Mesendoderm (in vitro differentiated cells): ENCODE measurements around the gene OR5H6.
A peak's percentile ranks its signal among the peaks of the same experiment; 100 is the strongest.

Experiments
- DNase-seq: peaks from one replicate; pipeline ENCODE4 v3.0.0; 2013
- H2AK5ac ChIP-seq: 2 replicates; pipeline ENCODE4 v1.6.1; 2013; ENCODE audit warnings: low read length, inconsistent platforms
- H2BK120ac ChIP-seq: 2 replicates; pipeline ENCODE4 v1.6.1; 2013; ENCODE audit warnings: low read depth, mild to moderate bottlenecking, low read length, moderate library complexity, mixed read lengths
- H2BK15ac ChIP-seq: replicated peaks from 2 replicates; pipeline ENCODE4 v1.6.1; 2013; ENCODE audit warnings: low read depth, mild to moderate bottlenecking, moderate library complexity
- H2BK5ac ChIP-seq: 2 replicates; pipeline ENCODE4 v1.6.1; 2013; ENCODE audit warnings: low read length, inconsistent platforms
- H3K18ac ChIP-seq: 2 replicates; pipeline ENCODE4 v1.6.1; 2013; ENCODE audit warnings: mild to moderate bottlenecking, low read length, mixed read lengths
- H3K23ac ChIP-seq: one replicate; pipeline ENCODE4 v1.6.1; 2013; ENCODE audit warnings: low read length
- H3K27ac ChIP-seq: 2 replicates; pipeline ENCODE4 v1.5.1; 2013; ENCODE audit warnings: low read depth, mild to moderate bottlenecking, inconsistent platforms, low read length, moderate library complexity
- H3K27me3 ChIP-seq: 2 replicates; pipeline ENCODE4 v1.6.1; 2013; ENCODE audit warnings: low read length, control low read depth, mild to moderate bottlenecking, inconsistent platforms; ENCODE audit not compliant: insufficient read depth, poor library complexity
- H3K36me3 ChIP-seq: 2 replicates; pipeline ENCODE4 v1.6.1; 2013; ENCODE audit warnings: low read length, inconsistent platforms; ENCODE audit not compliant: control insufficient read depth, insufficient read depth
- H3K4ac ChIP-seq: one replicate; pipeline ENCODE4 v1.6.1; 2013; ENCODE audit warnings: low read depth, mild to moderate bottlenecking, low read length, moderate library complexity
- H3K4me1 ChIP-seq: 2 replicates; pipeline ENCODE4 v1.6.1; 2013; ENCODE audit warnings: low read depth, low read length, inconsistent platforms; ENCODE audit not compliant: control insufficient read depth
- H3K4me2 ChIP-seq: 2 replicates; pipeline ENCODE4 v1.6.1; 2013; ENCODE audit warnings: low read length
- H3K4me3 ChIP-seq: 2 replicates; pipeline ENCODE4 v1.5.1; 2013; ENCODE audit warnings: mild to moderate bottlenecking, low read length
- H3K56ac ChIP-seq: one replicate; pipeline ENCODE4 v1.6.1; 2013; ENCODE audit warnings: low read length
- H3K79me1 ChIP-seq: 2 replicates; pipeline ENCODE4 v1.6.1; 2013; ENCODE audit warnings: low read length, inconsistent platforms
- H3K79me2 ChIP-seq: 2 replicates; pipeline ENCODE4 v1.6.1; 2013; ENCODE audit warnings: mild to moderate bottlenecking, low read length; ENCODE audit not compliant: control insufficient read depth, insufficient read depth
- H3K9ac ChIP-seq: 2 replicates; pipeline ENCODE4 v1.6.1; 2013; ENCODE audit warnings: low read length, inconsistent platforms
- H4K5ac ChIP-seq: one replicate; pipeline ENCODE4 v1.6.1; 2013; ENCODE audit warnings: low read length
- H4K8ac ChIP-seq: one replicate; pipeline ENCODE4 v1.6.1; 2013; ENCODE audit warnings: low read depth, mild to moderate bottlenecking, control low read depth, low read length, moderate library complexity
- WGBS: extraction: QIAGEN DNeasy Blood & Tissue Kit; methylation state at CpG from one replicate; pipeline ENCODE4 v1.1.7; 2013; ENCODE audit warnings: low lambda C conversion rate, missing lambda C conversion rate; ENCODE audit not compliant: insufficient coverage; ENCODE audit errors: extremely low coverage; 5-methylcytosine and 5-hydroxymethylcytosine counted together

OR5H6 gene

DNA sequence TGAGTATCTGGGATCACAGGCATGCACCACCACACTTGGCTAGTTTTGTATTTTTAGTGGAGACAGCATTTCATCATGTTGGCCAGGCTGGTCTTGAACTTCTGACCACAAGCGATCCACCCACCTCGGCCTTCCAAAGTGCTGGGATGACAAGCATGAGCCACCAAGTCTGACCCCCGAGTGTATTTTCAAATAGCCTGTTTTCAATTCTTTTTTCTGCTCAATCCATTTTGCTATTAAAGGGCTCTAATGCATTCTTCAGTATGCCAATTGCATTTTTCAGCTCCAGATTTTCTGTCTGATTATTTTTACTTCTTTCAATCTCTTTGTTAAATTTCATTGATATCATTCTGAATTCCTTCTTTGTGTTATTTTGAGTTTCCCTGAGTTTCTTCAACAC lies 5.8 kb downstream of the OR5H6 start:
- H3K27me3 ChIP-seq = no peaks in the 10 kb centered on the region
- no peak overlapping the region for H3K4ac ChIP-seq
- H3K4me2 ChIP-seq = no peak overlapping the region
- H3K23ac ChIP-seq = no peak overlapping the region
- no peak overlapping the region for H3K18ac ChIP-seq
- H2AK5ac ChIP-seq = no peak overlapping the region
- DNase-seq = no peak
- no CpG with 5 or more reads among the region's 3 CpGs for WGBS
- H3K79me1 ChIP-seq = no peaks in the 10 kb centered on the region
- no peak overlapping the region for H3K4me3 ChIP-seq
- no peak overlapping the region for H2BK15ac ChIP-seq
- no peaks in the 10 kb centered on the region for H3K79me2 ChIP-seq
- no peak overlapping the region for H2BK5ac ChIP-seq
- H3K56ac ChIP-seq = no peak overlapping the region
- no peak overlapping the region for H4K8ac ChIP-seq
- H3K27ac ChIP-seq = no peak overlapping the region
- H3K4me1 ChIP-seq = no peaks in the 10 kb centered on the region
- no peaks in the 10 kb centered on the region for H3K36me3 ChIP-seq
- H3K9ac ChIP-seq = no peak overlapping the region
- H2BK120ac ChIP-seq = no peak overlapping the region
- H4K5ac ChIP-seq = no peak overlapping the region

DNA sequence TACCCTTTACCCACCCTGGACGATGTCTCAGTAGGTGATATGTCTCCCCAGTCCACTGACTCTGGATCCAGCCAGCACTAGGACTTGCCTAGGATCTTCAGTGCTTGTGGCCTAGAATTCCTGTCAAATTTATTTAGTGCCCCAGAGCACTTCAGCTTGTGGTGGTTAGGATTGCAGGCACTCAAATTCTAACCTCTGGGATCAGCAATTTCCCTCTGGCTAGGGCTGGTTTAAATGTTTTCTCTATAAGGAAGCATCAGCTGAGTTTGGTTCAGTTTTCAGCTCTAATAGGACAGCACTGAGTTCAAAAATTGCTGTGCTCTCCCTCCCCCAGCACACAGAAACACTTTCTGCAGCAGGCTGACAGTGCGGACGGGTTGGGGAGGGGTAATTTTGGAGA lies 8.1 kb downstream of the OR5H6 start:
- Histone ChIP-seq H3K18ac (no peak overlapping the region), H2BK120ac (no peak overlapping the region), H3K9ac (no peak overlapping the region), H3K56ac (no peak overlapping the region), H3K36me3 (no peaks in the 10 kb centered on the region), H3K4me2 (no peak overlapping the region), H4K8ac (no peak overlapping the region), H3K23ac (no peak overlapping the region), H3K4me1 (no peaks in the 10 kb centered on the region), H4K5ac (no peak overlapping the region), H3K79me2 (no peaks in the 10 kb centered on the region), H2AK5ac (no peak overlapping the region), H2BK15ac (no peak overlapping the region), H3K79me1 (no peaks in the 10 kb centered on the region), H3K27ac (no peak overlapping the region), H3K4me3 (no peak overlapping the region), H3K27me3 (no peaks in the 10 kb centered on the region), H2BK5ac (no peak overlapping the region), H3K4ac (no peak overlapping the region)
- peak; percentile 18 for DNase-seq
- WGBS = no CpG with 5 or more reads among the region's 3 CpGs

GRCh38 chr3:98274914-98275313 lies 10.9 kb downstream of the OR5H6 start:
- no peak overlapping the region for H2BK5ac ChIP-seq
- WGBS = no CpG with 5 or more reads among the region's 3 CpGs

GRCh38 chr3:98282205-98282604 lies 18.2 kb downstream of the OR5H6 start, which contains the start of gene OR5H2:
TSS of gene OR5H2 (plus strand) at chr3:98282505. CDS start at chr3:98282903, 398 bp downstream.
- Histone ChIP-seq H3K27ac (no peak within 1 kb of the TSS), H3K56ac (no peak within 1 kb of the TSS), H4K5ac (no peak within 1 kb of the TSS), H3K4me1 (no peaks in the 10 kb centered on the region), H3K18ac (no peak within 1 kb of the TSS), H3K79me2 (no peaks in the 10 kb centered on the region), H3K4me2 (no peak within 1 kb of the TSS), H3K4me3 (no peak within 1 kb of the TSS), H4K8ac (no peak within 1 kb of the TSS), H3K27me3 (no peaks in the 10 kb centered on the region), H3K79me1 (no peaks in the 10 kb centered on the region), H3K36me3 (no peaks in the 10 kb centered on the region), H3K23ac (no peak within 1 kb of the TSS), H2BK15ac (no peak within 1 kb of the TSS), H2BK5ac (no peak within 1 kb of the TSS), H3K9ac (no peak within 1 kb of the TSS), H2BK120ac (no peak within 1 kb of the TSS), H3K4ac (no peak within 1 kb of the TSS), H2AK5ac (no peak within 1 kb of the TSS)
- no peak for DNase-seq
- no CpG with 5 or more reads among the region's 2 CpGs for WGBS

More at GRCh38 chr3:98274914-98275313, 10.9 kb downstream of the OR5H6 start:
- H3K18ac ChIP-seq = no peak overlapping the region
- no peak overlapping the region for H3K4me2 ChIP-seq
- H3K9ac ChIP-seq = no peak overlapping the region
- no peak overlapping the region for H2BK120ac ChIP-seq
- H2BK15ac ChIP-seq = no peak overlapping the region
- H3K79me1 ChIP-seq = no peaks in the 10 kb centered on the region
- no peak overlapping the region for H3K56ac ChIP-seq
- no peak overlapping the region for H4K5ac ChIP-seq
- no peaks in the 10 kb centered on the region for H3K4me1 ChIP-seq
- no peak overlapping the region for H3K4ac ChIP-seq
- no peaks in the 10 kb centered on the region for H3K79me2 ChIP-seq
- no peaks in the 10 kb centered on the region for H3K27me3 ChIP-seq
- no peak overlapping the region for H4K8ac ChIP-seq
- DNase-seq = no peak
- H3K36me3 ChIP-seq = no peaks in the 10 kb centered on the region
- H3K4me3 ChIP-seq = no peak overlapping the region
- H2AK5ac ChIP-seq = no peak overlapping the region
- no peak overlapping the region for H3K23ac ChIP-seq
- H3K27ac ChIP-seq = no peak overlapping the region

- H3K36me3 ChIP-seq = no peaks in the 10 kb centered on the region
These were observed 26.9 kb downstream of the OR5H6 start for GRCh38 chr3:98290916-98291315.

DNA sequence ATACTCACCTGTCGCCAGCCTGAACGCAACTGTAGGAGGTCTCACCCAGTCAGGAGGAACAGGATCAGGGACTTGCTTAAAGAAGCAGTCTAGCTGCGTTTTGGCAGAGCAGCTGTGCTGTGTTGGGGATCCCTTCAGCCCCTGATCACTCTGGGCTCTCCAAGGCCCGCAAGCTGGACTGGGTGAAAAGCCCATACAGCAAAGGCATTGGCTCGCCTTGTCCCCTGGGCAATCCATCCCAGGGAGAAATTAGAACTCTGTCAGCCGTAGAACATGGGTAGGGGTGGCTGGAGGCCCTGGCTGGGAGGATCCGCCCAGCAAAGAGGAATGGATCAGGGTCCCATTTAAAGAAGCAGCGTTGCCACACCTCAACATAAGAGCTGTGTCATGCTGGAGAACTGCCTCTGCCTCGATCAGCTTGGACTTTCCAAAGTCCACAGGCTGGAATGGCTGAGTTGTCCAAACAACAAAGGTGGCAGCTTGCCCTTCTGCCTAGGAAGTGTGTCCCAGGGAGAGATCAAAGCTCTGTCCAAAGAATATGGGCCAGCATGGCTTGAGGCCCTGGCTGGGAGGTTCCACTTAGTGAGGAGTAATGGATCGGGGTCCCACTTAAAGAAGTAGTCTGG lies 27.4 kb downstream of the OR5H6 start:
- Histone ChIP-seq H4K8ac (no peak overlapping the region), H2BK120ac (no peak overlapping the region), H3K27ac (no peak overlapping the region), H3K9ac (no peak overlapping the region), H3K36me3 (no peaks in the 10 kb centered on the region), H3K18ac (no peak overlapping the region), H3K4ac (no peak overlapping the region), H2AK5ac (no peak overlapping the region), H3K56ac (no peak overlapping the region), H3K23ac (no peak overlapping the region), H2BK15ac (no peak overlapping the region), H3K4me3 (no peak overlapping the region), H3K79me1 (no peaks in the 10 kb centered on the region), H3K79me2 (no peaks in the 10 kb centered on the region), H2BK5ac (no peak overlapping the region), H3K27me3 (no peaks in the 10 kb centered on the region), H3K4me2 (no peak overlapping the region), H4K5ac (no peak overlapping the region), H3K4me1 (no peaks in the 10 kb centered on the region)
- DNase-seq = no peak
- WGBS = no CpG with 5 or more reads among the region's 10 CpGs

More at GRCh38 chr3:98290916-98291315, 26.9 kb downstream of the OR5H6 start:
- H3K27ac ChIP-seq = no peak overlapping the region
- H2AK5ac ChIP-seq = no peak overlapping the region
- no peak overlapping the region for H2BK5ac ChIP-seq
- no peak overlapping the region for H3K4me2 ChIP-seq
- H3K4me3 ChIP-seq = no peak overlapping the region
- H3K27me3 ChIP-seq = no peaks in the 10 kb centered on the region
- WGBS = no CpG with 5 or more reads among the region's 1 CpG
- H2BK120ac ChIP-seq = no peak overlapping the region
- H3K4ac ChIP-seq = no peak overlapping the region
- no peak overlapping the region for H3K18ac ChIP-seq
- H3K4me1 ChIP-seq = no peaks in the 10 kb centered on the region
- no peak overlapping the region for H3K23ac ChIP-seq
- H3K56ac ChIP-seq = no peak overlapping the region
- H2BK15ac ChIP-seq = no peak overlapping the region
- no peak overlapping the region for H4K5ac ChIP-seq
- H4K8ac ChIP-seq = no peak overlapping the region
- no peaks in the 10 kb centered on the region for H3K79me2 ChIP-seq
- no peak for DNase-seq
- no peak overlapping the region for H3K9ac ChIP-seq
- no peaks in the 10 kb centered on the region for H3K79me1 ChIP-seq
